T-helper 1 cell treated with Interleukin-12 subunit alpha and Interleukin-12 subunit beta and Interleukin-4 antibody, amounts not matched to agents 30 μg/mL and 1 μg/mL, for 36 hours (primary cell): ENCODE data around the gene FCN3.
A peak's percentile ranks its signal among the peaks of the same experiment; 100 is the strongest.
"Not testable (repeated sequence)": the region's sequence is repeated elsewhere in the genome, so short reads cannot be mapped to it uniquely, and the experiment has no call there.

Experiments
- H3K27ac Mint-ChIP-seq: one replicate; pipeline ENCODE4 v1.8.0; 2021; ENCODE audit warnings: mild to moderate bottlenecking, mixed read lengths
- H3K27me3 Mint-ChIP-seq: one replicate; pipeline ENCODE4 v1.8.0; 2021; ENCODE audit warnings: low read depth, mixed read lengths
- H3K36me3 Mint-ChIP-seq: one replicate; pipeline ENCODE4 v1.8.0; 2021; ENCODE audit warnings: low read depth, mixed read lengths
- H3K4me1 Mint-ChIP-seq: one replicate; pipeline ENCODE4 v1.8.0; 2021; ENCODE audit warnings: low read depth, mixed read lengths
- H3K4me3 Mint-ChIP-seq: one replicate; pipeline ENCODE4 v1.8.0; 2021; ENCODE audit warnings: mild to moderate bottlenecking, moderate library complexity, mixed read lengths
- H3K9me3 Mint-ChIP-seq: one replicate; pipeline ENCODE4 v1.8.0; 2021; ENCODE audit warnings: mixed read lengths

The FCN3 gene

DNA sequence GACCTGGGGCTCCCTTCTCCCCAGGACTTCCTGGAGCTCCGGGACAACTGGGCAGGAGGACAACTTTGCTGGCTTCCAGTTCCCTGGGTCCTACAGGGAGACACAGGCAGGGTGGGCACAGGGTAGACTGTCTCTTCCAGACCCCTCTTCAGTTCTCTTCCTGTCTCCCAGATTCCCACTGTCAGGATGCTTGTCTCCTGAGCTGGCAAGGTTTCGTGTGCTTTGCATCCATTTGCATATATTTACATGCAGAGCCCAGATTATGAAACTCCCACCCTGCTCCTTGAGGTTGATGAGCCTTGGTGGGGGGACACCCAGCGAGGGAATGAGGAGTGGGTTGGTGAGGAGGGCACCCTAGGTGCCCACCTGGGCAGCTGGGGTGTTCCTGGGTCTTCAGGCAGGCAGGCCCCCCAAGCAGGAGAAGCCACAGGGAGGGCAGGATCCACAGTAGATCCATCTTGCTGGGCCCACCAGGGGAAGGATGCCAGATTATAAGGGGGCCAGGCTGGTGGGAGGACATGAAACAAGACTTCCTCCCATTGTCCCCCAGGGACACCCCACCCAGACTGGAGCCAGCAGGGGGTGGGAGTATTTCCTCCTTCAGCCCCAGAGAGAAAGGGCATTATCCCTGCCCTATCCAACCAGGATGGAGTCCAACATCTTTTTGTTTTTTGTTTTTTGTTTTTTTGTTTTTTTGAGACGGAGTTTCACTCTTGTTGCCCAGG is at the start of gene FCN3:
Gene FCN3, minus strand, starts transcription at position 463 of the 725 bp plus-strand sequence. Its CDS starts 6 bp downstream, at position 457.
- H3K27me3 Mint-ChIP-seq, result no peaks in the 10 kb centered on the region
- H3K27ac Mint-ChIP-seq, result no peak within 1 kb of the TSS
- peaks cover 5% of the 10 kb centered on the region for H3K4me1 Mint-ChIP-seq
- no peaks in the 10 kb centered on the region for H3K36me3 Mint-ChIP-seq
- H3K4me3 Mint-ChIP-seq, result no peak within 1 kb of the TSS
- no peaks in the 10 kb centered on the region for H3K9me3 Mint-ChIP-seq

DNA sequence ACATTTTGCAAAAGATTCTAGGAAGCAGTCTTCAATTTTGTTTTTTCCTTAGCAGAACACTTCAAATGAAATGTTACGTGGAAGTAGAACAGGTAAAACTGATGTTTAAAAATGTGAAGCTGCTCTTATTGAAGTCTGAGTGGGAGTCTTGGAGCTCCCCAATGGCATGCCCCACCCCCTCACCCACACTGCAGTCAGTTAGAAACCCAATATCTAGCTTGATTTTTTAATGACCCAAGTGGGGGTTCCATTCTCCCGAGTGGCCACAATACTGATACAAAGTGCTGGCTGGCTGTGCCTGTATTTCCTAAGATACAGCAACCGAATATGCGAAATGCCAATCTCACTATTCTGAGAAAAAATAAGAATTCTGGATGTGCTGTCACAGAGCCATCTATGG is 49.1 kb upstream of the FCN3 start:
- Mint-ChIP-seq H3K9me3 (no peaks in the 10 kb centered on the region), H3K4me1 (peaks cover 48% of the 10 kb centered on the region), H3K27ac (no peak overlapping the region), H3K27me3 (no peaks in the 10 kb centered on the region), H3K4me3 (no peak overlapping the region), H3K36me3 (peaks cover 32% of the 10 kb centered on the region)

DNA sequence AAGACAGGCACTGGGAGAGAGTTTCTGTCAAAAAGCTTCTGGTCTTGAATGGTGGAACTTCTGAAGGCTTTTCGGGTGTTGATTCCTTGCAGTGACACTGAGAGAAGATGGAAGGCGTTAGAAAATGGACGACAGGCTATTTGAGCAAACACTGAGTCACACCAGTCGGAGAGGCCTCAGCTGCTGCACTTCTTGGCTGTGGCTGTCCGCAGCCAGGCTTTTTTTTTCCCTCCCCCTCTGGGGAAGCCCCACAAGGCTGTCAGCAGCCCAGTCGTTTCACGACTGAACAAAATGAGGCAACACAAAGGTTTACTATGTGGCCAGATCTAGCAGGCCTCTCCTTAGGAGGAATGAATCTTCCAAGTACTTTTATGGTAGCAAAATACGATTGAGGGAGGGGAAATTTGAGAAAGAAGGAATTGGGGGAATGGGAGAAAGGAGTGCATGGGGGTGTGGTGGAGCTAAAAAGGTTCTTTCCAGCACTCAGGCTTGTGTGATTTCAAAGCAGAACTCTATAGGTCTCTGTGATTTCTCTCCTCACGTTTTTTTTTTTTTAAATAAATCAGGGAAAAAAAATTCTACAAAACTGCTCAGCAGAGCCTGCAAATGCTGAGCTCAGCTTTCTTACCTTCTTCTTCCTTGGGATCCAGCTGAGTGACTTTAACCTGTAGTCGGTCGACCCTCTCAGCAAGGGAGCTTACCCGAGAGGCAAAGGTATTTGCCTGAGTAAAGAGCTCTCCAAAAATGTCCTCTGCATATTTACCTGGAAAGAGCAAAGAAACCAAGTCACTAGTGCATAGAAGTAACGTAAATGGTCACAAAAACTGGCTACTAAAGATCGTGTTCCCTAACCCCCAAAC is 43.9 kb upstream of the FCN3 start:
- peak overlapping the region; percentile 52 for H3K4me3 Mint-ChIP-seq
- H3K27me3 Mint-ChIP-seq, result no peaks in the 10 kb centered on the region
- peaks cover 36% of the 10 kb centered on the region for H3K4me1 Mint-ChIP-seq
- no peaks in the 10 kb centered on the region for H3K9me3 Mint-ChIP-seq
- H3K36me3 Mint-ChIP-seq, result peaks cover 49% of the 10 kb centered on the region
- peak overlapping the region; percentile 85 for H3K27ac Mint-ChIP-seq

DNA sequence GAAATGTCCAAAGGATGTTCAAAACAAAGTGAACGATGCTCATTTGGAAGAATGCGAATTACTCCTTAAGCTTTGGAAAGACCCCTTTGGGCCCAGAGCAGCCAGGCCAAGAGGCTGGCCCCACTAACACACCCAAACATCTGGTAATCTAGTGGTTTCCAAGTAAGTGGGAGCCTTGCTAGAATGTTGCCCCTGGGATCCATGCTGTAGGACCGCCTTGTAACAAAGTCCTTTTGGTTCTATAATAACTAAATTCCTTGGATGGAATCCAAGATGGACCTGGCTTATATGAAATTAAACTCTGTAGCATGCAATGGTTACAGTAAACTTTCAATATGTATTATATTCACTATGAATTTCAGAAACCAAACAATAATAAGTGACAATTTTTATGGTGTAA is 43.1 kb upstream of the FCN3 start:
- Mint-ChIP-seq H3K4me1 (peaks cover 36% of the 10 kb centered on the region), H3K9me3 (no peaks in the 10 kb centered on the region), H3K4me3 (no peak overlapping the region), H3K27me3 (no peaks in the 10 kb centered on the region), H3K36me3 (peaks cover 54% of the 10 kb centered on the region), H3K27ac (peak overlapping the region; percentile 85)

DNA sequence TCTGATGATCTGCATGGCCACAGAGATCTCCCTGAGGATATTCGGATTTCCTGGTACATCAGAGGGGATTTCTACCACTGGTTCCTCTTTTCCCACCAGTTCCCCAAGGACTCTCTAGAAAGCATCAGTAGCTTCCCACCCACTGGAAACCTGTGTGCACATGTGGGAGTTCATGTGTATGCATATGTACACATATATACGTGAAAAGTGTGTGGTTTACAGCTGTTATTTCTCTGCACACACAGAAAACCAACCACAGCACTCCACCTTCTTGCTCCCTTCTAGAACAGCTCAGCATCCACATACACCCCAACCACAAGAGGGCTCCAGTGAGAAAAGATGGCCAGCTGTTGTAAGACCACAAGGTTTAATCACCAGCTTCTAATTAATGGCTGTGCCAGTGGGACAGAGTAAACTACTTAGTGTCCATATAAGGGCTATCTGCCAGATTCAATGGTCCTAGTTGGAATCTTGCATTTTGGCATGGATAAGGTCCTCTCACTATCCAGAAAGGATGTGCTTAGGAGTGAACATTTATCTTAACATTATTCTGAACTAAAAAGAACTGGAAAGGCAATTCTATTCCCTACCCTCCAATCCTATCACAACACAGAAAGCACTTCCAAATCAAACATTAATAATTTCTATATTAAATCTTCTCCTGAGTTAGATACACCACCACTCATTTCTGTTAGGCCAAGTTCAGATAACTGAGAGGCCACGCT is 41.9 kb upstream of the FCN3 start:
- peaks cover 29% of the 10 kb centered on the region for H3K4me1 Mint-ChIP-seq
- no peak overlapping the region for H3K4me3 Mint-ChIP-seq
- peak overlapping the region; percentile 23 for H3K27ac Mint-ChIP-seq
- no peaks in the 10 kb centered on the region for H3K27me3 Mint-ChIP-seq
- H3K9me3 Mint-ChIP-seq, result no peaks in the 10 kb centered on the region
- peaks cover 57% of the 10 kb centered on the region for H3K36me3 Mint-ChIP-seq

DNA sequence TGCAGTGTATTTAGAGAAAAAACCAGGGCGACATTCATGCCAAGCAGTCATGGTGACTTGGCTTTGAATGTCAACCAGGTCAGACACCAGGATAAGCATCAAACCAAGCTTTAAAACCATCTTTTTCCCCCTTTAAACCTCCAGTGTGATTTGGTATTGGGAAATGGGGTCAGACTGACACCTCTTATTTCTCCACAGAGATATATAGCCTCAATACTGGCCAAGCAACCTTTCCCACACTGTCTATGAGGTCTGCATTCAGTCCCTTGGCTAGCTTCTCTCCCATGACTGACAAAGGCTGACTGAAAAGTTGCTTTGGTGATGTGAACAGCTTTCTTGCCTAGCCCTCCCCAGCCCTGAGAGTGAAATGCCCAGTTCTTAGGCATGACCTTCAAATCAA is 39.5 kb upstream of the FCN3 start:
- Mint-ChIP-seq H3K4me3 (no peak overlapping the region), H3K27ac (no peak overlapping the region), H3K9me3 (no peaks in the 10 kb centered on the region), H3K36me3 (peaks cover 64% of the 10 kb centered on the region), H3K4me1 (peaks cover 25% of the 10 kb centered on the region), H3K27me3 (no peaks in the 10 kb centered on the region)

DNA sequence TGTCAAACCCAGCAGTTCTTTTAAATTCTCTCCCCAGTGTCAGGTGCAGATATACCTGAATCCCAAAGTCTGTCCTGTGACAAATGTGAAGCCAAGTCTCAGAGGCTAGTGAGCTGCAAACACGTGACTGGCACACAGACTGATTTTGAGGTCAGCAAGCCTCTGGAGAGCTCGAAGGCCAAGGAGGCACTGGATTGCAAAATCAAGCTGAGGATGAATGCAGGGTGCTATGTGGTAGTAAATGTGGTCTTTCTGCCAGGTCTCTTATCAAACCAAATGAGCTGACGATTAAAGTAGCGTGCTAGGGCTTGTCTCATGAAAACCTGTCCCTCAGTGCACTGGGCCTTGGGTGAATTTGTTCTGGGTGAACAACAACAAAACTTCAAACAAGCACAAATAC is 38.4 kb upstream of the FCN3 start:
- Mint-ChIP-seq H3K27me3 (no peaks in the 10 kb centered on the region), H3K27ac (no peak overlapping the region), H3K36me3 (peaks cover 64% of the 10 kb centered on the region), H3K4me1 (peaks cover 15% of the 10 kb centered on the region), H3K4me3 (no peak overlapping the region), H3K9me3 (no peaks in the 10 kb centered on the region)

DNA sequence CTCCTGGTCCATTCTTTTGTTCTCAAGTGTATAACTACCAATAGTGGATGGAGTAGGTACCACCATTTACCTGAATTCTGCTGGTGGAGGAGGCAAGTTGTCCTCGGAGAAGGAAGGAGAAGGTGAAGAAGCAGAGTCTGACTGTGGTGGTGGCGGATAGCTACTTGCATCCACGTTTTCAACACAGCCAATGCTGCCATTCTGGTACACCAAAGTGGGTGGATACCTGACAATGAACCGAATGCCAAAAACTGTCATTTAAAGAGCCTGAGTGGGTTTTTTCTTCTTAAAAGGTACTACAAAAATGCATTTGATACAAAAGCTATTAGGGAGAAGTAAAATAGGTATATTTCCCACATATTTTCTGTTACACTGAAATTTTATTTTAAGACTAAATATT is 37.9 kb upstream of the FCN3 start:
- no peak overlapping the region for H3K27ac Mint-ChIP-seq
- H3K27me3 Mint-ChIP-seq, result no peaks in the 10 kb centered on the region
- no peak overlapping the region for H3K4me3 Mint-ChIP-seq
- H3K9me3 Mint-ChIP-seq, result no peaks in the 10 kb centered on the region
- peaks cover 14% of the 10 kb centered on the region for H3K4me1 Mint-ChIP-seq
- peaks cover 66% of the 10 kb centered on the region for H3K36me3 Mint-ChIP-seq

DNA sequence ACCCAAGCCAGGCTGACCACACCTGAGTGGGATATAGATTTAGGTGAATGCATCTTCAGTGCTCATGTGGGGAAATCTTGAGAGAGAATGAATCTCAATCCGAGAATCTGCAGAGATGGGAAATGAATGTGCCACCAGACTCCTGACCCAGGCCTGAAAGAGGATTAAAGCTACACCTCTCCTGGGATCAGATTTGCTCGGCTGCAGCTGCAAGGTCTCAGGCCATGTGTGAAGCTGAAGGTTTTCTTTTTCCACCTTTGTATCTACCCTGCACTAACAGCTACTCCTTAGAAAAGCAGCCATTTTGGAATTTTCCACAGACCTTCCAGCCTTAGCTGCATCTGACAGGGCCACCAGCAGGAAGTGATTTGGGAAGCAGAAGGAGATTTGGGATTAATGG is 36.1 kb upstream of the FCN3 start:
- H3K4me3 Mint-ChIP-seq, result no peak overlapping the region
- no peak overlapping the region for H3K27ac Mint-ChIP-seq
- no peaks in the 10 kb centered on the region for H3K9me3 Mint-ChIP-seq
- H3K4me1 Mint-ChIP-seq, result no peaks in the 10 kb centered on the region
- peaks cover 54% of the 10 kb centered on the region for H3K36me3 Mint-ChIP-seq
- H3K27me3 Mint-ChIP-seq, result no peaks in the 10 kb centered on the region

DNA sequence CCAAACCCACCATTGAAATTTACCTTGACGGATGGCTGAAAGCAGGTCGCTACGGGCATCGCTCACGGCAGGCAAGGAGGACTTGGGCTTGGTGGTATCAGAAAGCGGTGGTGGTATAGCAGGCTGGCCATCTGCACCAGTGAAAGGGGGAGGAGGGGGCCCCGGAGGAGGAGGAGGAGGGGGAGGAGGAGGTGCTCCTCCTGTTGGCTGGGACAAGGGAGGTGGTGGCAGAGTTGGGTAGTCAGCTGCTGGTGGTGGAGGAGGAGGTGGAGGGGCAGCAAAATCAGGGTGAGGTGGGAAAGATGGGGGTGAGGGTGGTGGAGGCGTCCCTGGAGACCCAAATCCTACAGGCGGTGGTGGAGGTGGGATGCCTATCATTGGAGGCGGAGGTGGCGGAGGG is 35.0 kb upstream of the FCN3 start:
- Mint-ChIP-seq H3K27me3 (no peaks in the 10 kb centered on the region), H3K27ac (no peak overlapping the region), H3K4me1 (no peaks in the 10 kb centered on the region), H3K36me3 (peaks cover 45% of the 10 kb centered on the region), H3K4me3 (no peak overlapping the region), H3K9me3 (no peaks in the 10 kb centered on the region)

DNA sequence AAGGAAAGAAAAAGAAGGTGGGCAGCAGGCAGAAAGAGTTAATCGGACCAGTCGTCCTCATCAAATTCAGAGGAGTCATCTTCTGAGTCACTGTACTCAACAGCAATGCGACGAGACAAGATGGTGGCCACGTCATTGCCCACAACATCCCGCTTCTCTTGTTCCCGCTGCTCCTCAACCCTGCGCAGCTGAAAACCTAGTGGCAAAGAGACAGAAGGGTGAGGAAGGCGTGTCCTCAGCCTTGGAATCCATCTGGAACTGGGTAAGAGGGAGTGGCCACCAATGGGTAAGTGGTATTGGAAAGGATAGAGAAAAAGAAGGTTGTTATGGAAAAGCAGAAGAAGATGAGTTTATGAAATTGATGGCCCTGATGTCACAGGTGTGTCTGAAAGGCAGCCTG is 33.5 kb upstream of the FCN3 start:
- H3K36me3 Mint-ChIP-seq, result peaks cover 36% of the 10 kb centered on the region
- H3K27me3 Mint-ChIP-seq, result no peaks in the 10 kb centered on the region
- no peak overlapping the region for H3K27ac Mint-ChIP-seq
- no peaks in the 10 kb centered on the region for H3K9me3 Mint-ChIP-seq
- peaks cover 2% of the 10 kb centered on the region for H3K4me1 Mint-ChIP-seq
- no peak overlapping the region for H3K4me3 Mint-ChIP-seq

DNA sequence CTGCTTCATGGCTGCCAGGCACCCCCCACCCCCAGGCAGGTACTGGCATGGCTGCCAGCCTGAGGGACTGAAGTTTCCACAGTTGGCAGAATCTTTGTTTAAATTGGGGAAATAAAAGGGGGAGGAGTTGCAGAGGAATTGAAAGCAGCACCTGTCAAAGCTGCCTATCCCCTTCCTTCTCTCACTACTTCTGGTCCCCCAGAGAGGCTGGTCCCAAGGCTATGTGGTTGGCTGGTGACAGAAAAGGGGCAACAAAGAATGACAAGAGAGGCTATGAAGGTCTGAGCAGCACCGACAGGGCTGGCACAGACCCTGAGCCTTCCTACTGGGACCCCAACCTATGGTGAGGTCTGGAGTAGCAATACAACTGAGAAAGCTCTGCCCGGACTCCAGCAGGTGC is 32.2 kb upstream of the FCN3 start:
- not testable (repeated sequence) for H3K4me1 Mint-ChIP-seq, H3K27ac Mint-ChIP-seq, H3K27me3 Mint-ChIP-seq, H3K9me3 Mint-ChIP-seq, H3K4me3 Mint-ChIP-seq
- peaks cover 28% of the 10 kb centered on the region for H3K36me3 Mint-ChIP-seq

DNA sequence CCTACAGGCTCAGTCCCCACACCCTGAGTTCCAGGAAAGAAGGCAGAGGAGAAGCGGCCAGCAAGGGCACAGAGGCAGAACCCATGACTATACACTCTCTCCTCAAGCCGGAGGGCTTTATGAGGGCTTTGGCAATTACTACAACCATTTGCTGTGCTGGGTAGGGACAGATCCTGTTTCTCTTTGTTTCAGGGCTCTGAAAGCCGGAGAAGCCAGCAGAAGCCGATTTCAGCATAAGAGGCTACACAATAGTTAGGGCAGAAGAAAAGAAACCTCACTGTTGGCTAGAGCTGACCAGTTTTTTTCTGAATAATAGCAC is 31.7 kb upstream of the FCN3 start:
- H3K27ac Mint-ChIP-seq, result no peak overlapping the region

DNA sequence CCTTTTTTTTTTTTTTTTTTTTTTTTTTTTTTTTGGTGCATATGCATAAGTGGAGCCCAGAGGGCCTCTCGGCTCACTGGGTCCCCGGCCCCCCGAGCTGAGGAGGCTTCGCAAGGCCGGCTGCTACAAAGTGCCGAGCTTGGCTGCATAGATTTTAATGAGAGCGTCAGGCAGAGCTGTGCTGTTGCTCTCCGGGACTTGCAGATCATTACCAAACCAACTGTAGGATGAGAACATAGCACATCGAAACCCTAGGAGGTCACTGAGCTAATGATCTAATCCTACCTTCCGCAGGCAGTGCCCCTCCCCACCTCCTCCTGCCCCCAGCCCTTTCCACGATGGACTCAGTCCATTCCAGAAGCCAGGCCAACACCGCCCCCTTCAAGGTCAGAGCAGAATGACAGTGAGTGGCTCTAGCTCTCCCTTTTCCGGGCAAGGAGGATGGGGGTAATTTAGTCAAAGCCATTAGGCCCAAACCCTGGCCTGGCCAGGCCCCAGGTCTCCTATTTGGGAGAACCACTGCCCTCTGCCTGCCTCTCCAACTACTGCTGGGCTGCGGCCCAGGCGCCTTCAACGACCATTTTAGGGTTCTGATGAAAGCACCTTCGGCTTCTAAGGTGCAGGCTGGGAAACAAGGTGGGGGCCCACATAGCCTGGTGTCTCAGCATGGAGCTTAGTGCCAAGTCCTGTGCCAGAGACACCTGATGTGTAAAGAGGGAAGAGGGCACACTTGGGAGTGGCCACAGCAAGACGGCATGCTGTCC is 31.2 kb upstream of the FCN3 start:
- H3K27me3 Mint-ChIP-seq, H3K9me3 Mint-ChIP-seq, H3K27ac Mint-ChIP-seq, H3K4me1 Mint-ChIP-seq, H3K4me3 Mint-ChIP-seq: not testable (repeated sequence)
- peaks cover 26% of the 10 kb centered on the region for H3K36me3 Mint-ChIP-seq

More for the DNA sequence above, 31.7 kb upstream of the FCN3 start:
- H3K4me3 Mint-ChIP-seq, result no peak overlapping the region
- no peaks in the 10 kb centered on the region for H3K27me3 Mint-ChIP-seq
- no peaks in the 10 kb centered on the region for H3K9me3 Mint-ChIP-seq
- H3K36me3 Mint-ChIP-seq, result peaks cover 28% of the 10 kb centered on the region
- peaks cover 2% of the 10 kb centered on the region for H3K4me1 Mint-ChIP-seq
